Measurements from ENCODE around the gene EHD3.

DNA sequence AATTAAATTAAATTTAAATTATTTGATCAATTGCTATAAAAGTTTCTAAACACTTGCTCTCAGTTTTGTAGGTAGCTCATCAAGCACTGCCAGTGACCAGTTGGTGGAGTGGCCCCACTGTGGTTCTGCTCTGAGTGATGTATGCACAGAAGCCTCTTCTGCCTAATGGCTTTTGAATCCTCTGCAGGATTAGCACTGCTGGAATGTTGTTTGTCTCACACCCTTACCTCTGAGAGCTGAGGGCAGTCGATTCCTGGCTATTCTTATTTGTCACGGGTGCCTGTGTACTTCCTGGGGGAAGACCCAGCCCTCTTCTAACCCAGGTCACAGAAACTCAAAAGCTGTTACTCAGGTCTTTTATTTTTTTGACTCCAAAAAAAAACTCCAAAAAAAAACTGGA lies 26.2 kb upstream of the EHD3 start:
- TF ChIP-seq EP300 (IDR thresholded peaks at IDR 0.05; ENCODE audit: borderline replicate concordance), result no peak
- TF ChIP-seq, protein P1, sequence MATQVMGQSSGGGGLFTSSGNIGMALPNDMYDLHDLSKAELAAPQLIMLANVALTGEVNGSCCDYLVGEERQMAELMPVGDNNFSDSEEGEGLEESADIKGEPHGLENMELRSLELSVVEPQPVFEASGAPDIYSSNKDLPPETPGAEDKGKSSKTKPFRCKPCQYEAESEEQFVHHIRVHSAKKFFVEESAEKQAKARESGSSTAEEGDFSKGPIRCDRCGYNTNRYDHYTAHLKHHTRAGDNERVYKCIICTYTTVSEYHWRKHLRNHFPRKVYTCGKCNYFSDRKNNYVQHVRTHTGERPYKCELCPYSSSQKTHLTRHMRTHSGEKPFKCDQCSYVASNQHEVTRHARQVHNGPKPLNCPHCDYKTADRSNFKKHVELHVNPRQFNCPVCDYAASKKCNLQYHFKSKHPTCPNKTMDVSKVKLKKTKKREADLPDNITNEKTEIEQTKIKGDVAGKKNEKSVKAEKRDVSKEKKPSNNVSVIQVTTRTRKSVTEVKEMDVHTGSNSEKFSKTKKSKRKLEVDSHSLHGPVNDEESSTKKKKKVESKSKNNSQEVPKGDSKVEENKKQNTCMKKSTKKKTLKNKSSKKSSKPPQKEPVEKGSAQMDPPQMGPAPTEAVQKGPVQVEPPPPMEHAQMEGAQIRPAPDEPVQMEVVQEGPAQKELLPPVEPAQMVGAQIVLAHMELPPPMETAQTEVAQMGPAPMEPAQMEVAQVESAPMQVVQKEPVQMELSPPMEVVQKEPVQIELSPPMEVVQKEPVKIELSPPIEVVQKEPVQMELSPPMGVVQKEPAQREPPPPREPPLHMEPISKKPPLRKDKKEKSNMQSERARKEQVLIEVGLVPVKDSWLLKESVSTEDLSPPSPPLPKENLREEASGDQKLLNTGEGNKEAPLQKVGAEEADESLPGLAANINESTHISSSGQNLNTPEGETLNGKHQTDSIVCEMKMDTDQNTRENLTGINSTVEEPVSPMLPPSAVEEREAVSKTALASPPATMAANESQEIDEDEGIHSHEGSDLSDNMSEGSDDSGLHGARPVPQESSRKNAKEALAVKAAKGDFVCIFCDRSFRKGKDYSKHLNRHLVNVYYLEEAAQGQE (IDR thresholded peaks at IDR 0.05; ENCODE audit: low read depth), result no peak
- TF ChIP-seq, protein P2, sequence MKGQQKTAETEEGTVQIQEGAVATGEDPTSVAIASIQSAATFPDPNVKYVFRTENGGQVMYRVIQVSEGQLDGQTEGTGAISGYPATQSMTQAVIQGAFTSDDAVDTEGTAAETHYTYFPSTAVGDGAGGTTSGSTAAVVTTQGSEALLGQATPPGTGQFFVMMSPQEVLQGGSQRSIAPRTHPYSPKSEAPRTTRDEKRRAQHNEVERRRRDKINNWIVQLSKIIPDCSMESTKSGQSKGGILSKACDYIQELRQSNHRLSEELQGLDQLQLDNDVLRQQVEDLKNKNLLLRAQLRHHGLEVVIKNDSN (IDR thresholded peaks at IDR 0.05), result no peak
- TF ChIP-seq CEBPB (IDR thresholded peaks at IDR 0.05), result no peak
- TF ChIP-seq EGR1 (IDR thresholded peaks at IDR 0.05), result no peak
- TF ChIP-seq NFIC (IDR thresholded peaks at IDR 0.05), result no peak
- no peak for TF ChIP-seq RAD21 (IDR thresholded peaks at IDR 0.05; ENCODE audit: low read depth)
- no peak for TF ChIP-seq TAF1 (IDR thresholded peaks at IDR 0.05; ENCODE audit: low read depth)
